Astrocyte of the cerebellum (primary cell): Measurements from ENCODE around the gene CYTH2.
A peak's percentile ranks its signal among the peaks of the same experiment; 100 is the strongest.
"Not testable (repeated sequence)": the region's sequence is repeated elsewhere in the genome, so short reads cannot be mapped to it uniquely, and the experiment has no call there.

Experiments
- DNase-seq: peaks from one replicate; pipeline ENCODE4 v3.0.0-alpha.2; 2011; ENCODE audit warnings: low read depth
- H3K4me3 ChIP-seq: 2 replicates; pipeline ENCODE4 v1.5.1; 2011; ENCODE audit warnings: mild to moderate bottlenecking, low read depth, low read length, moderate library complexity
- in situ Hi-C: cut with HindIII; loops from 2 replicates; pipeline ENCODE4 v1.10.0; 2017; ENCODE audit warnings: low sequenced_read_pairs
- TF ChIP-seq, protein P1 (sequence below): IDR thresholded peaks from 2 replicates; pipeline ENCODE4 v1.5.1; 2012; ENCODE audit warnings: low read length, low read depth, moderate library complexity, mild to moderate bottlenecking; ENCODE audit errors: missing control alignments

The CYTH2 gene

DNA sequence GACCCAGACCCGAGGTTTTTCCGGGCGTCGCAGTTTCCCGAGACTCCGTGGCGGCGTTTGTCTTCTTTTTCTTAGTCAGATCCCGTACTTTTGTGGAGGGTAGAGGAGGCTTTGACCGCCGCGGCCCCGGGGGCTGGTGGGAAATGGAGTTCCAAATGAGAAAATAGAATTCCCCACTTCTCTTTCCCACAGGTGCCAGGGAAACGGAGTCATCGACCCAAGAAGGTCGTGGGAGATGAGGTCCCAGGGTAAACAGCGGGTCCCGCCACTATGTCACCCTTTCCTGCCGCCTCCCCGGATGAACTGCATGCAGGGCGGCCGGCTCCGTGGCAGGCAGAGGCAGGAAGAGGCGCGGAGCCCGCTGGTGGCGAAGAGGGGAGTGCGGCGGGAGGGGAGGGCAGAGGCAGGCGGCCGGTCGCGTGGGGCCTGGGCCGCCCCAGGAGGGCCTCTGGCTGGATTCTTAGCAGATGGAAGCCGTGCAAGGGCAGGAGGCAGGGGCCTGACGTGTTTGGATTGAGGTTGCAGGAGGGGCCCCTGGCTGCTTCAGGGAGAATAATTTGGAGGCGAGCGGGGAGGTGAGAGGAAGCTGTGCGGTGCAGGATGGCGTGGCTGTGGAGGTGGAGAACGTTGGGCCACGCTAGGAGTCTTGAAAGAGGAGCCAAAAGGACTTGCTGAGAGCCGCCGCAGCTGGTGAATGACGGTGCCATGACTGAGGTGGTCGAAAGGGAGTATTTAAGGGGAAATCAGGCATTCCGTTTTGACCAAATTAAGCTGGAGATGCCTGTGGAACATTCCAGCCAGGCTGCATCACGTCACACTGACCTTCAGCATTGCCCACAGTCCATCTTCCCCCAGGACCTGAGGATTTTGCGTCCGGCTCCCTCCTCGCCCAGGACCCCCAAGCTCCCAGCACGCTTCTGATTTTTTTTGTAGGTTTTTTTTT, 11.7 kb downstream of the CYTH2 start:
- peak overlapping the region; percentile 41 for H3K4me3 ChIP-seq
- TF ChIP-seq, protein P1, sequence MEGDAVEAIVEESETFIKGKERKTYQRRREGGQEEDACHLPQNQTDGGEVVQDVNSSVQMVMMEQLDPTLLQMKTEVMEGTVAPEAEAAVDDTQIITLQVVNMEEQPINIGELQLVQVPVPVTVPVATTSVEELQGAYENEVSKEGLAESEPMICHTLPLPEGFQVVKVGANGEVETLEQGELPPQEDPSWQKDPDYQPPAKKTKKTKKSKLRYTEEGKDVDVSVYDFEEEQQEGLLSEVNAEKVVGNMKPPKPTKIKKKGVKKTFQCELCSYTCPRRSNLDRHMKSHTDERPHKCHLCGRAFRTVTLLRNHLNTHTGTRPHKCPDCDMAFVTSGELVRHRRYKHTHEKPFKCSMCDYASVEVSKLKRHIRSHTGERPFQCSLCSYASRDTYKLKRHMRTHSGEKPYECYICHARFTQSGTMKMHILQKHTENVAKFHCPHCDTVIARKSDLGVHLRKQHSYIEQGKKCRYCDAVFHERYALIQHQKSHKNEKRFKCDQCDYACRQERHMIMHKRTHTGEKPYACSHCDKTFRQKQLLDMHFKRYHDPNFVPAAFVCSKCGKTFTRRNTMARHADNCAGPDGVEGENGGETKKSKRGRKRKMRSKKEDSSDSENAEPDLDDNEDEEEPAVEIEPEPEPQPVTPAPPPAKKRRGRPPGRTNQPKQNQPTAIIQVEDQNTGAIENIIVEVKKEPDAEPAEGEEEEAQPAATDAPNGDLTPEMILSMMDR: no peak
- DNase-seq: peak; percentile 12
- in situ Hi-C loops: no loop called here

DNA sequence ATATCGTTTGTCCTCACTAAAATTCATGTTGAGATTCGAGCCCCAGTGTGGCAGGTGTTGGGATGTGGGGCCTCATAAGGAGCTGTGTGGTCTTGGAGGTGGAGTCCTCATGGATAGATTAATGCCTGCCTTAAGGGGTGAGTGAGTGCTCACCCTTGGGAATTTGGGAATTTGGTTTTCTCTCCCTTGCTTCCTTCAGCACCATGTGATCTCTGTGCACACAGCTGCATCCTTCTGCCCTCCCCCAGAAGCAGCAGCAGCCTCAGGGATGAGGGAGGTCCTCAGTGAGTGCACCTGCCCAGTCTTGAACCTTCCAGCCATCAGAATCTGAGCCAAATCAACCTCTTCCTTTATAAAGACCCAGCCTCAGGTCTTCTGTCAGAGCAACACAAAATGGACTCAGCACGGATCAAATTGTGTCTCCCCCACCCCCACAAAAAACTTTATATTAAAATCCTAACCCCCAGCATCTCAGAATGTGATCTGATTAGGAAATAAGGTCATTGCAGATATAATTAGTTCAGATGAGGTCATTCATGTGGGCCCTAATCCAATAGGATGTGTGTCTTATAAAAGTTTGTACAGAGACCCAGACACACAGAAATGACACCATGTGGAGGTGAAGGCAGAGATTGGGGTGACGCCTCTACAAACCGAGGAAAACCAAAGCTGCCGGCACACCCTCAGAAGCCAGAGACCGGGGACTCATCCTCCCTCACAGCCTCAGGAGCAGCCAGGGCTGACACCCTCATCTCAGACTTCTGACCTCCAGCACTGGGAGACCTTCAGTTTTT, 12.9 kb downstream of the CYTH2 start:
- in situ Hi-C loops: no loop called here
- DNase-seq: no peak
- no peak overlapping the region for H3K4me3 ChIP-seq
- TF ChIP-seq, protein P1: no peak

DNA sequence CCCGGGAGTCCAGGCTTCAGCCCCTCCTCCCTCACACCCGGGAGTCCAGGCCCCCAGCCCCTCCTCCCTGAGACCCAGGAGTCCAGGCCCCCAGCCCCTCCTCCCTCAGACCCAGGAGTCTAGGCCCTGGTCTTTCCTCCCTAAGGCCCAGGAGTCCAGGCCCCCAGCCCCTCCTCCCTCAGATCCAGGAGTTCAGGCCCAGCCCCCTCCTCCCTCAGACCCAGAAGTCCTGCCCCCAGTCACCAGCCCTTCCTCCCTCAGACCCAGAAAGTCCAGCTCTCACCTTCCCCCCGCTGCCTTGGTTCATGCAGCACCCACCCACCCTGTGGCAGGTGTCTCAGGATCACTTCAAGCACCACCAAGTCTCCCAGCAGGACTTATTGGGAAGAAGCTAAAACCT, 14.1 kb downstream of the CYTH2 start:
- no peak overlapping the region for H3K4me3 ChIP-seq
- DNase-seq: no peak
- TF ChIP-seq, protein P1: no peak
- in situ Hi-C loops: no loop called here

DNA sequence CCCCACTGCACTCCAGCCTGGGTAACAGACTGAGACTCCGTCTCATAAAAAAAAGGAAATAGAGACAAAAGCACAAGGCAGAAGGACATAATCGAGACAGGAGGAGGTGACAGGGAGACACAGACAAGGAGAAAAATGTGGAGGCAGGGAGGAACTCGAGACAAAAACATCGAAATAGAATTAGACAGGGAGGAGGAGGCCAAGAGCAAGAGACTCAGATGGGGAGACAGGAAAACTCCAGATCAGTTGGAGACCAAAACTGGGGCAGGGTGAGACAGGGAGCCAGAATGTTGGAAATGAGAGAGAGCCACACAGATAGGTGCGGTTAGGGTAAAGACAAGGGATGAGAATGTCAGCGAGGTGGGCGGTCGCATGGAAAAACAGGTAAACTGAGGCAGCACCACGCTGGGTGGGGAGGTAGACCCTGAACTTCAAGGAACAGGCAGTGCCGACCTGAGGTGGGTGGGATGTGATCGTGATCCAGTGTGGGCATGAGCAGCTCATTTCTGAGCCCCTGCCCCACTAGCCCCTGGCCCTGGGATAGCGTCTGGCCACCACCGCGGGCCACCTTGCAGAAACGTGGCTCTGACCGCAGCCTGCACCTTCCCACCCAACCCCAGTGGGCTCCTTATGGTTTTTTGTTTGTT, 15.2 kb downstream of the CYTH2 start:
- TF ChIP-seq, protein P1: no peak
- H3K4me3 ChIP-seq: no peak overlapping the region
- in situ Hi-C loops: no loop called here
- no peak for DNase-seq

DNA sequence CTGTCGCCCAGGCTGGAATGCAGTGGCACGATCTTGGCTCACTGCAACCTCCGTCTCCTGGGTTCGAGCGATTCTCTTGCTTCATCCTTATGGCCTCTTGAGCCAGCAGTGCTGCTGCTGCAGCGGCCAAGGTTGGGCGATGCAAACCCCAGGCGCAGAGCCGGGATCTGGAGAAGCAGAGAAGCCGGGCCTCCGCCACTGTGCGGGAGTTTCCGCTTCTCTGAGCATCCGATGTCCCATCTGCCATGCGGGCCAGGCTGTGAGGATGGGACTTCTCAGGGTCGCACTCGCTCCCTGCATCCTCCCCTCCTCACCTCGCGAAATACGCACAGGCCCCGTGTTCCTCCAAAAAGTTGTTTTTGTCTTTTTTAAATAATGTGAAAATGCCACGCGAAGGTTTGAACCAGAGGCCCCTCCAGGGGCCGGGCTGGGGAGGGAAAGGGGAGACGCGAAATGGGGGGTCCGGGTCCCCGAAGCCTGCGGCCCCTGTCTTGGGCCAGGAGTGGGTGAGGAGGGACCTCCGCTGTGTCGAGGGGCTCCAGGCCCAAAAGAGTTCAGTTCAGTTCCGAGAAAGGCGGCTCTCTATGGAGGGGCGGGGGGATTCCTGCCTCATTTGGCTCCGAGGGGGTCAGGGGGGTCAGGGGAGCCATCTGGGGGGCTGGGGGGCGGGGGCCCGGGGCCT, 15.9 kb downstream of the CYTH2 start:
- no peak for DNase-seq
- TF ChIP-seq, protein P1: no peak
- in situ Hi-C loops: no loop called here
- no peak overlapping the region for H3K4me3 ChIP-seq

DNA sequence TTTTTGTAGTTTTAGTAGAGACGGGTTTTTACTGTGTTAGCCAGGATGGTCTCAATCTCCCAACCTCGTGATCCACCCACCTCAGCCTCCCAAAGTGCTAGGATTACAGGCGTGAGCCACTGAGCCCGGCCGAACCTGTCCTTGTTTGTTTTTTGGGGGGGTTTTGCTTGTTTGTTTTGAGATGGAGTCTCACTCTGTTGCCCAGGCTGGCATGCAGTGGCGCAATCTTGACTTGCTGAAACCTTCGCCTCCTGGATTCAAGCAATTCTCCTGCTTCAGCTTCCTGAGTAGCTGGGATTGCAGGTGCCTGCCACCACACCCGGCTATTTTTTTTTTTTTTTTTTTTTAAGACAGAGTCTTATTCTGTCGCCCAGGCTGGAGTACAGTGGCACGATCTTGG, 17.5 kb downstream of the CYTH2 start:
- H3K4me3 ChIP-seq, DNase-seq, in situ Hi-C loops: not testable (repeated sequence)
